BLaER1 treated with 17β-estradiol and CSF1 and Interleukin-3, amounts not matched to agents 10 nM and 100 nM (cell line): ENCODE results near the gene PLCXD1.
"Not testable (repeated sequence)": the region's sequence is repeated elsewhere in the genome, so short reads cannot be mapped to it uniquely, and the experiment has no call there.

Experiments
- H3K27ac ChIP-seq, 11 experiments: shearing (Covaris generic); formaldehyde crosslinking; 2 replicates each; pipeline ENCODE4 v1.8.1; 2022
- H3K27me3 ChIP-seq, 11 experiments: shearing (Covaris generic); formaldehyde crosslinking; 2 replicates each; pipeline ENCODE4 v1.8.1; 2022
- H3K36me3 ChIP-seq, 11 experiments: shearing (Covaris generic); formaldehyde crosslinking; 2 replicates each; pipeline ENCODE4 v1.8.1; 2022
- H3K4me1 ChIP-seq, 10 experiments: shearing (Covaris generic); formaldehyde crosslinking; 2 replicates each; pipeline ENCODE4 v1.8.1; 2022
- H3K4me2 ChIP-seq, 11 experiments: shearing (Covaris generic); formaldehyde crosslinking; 2 replicates each; pipeline ENCODE4 v1.8.1; 2022
- H3K4me3 ChIP-seq, 10 experiments: shearing (Covaris generic); formaldehyde crosslinking; 2 replicates each; pipeline ENCODE4 v1.8.1; 2022
- H3K9ac ChIP-seq, 11 experiments: shearing (Covaris generic); formaldehyde crosslinking; 2 replicates each; pipeline ENCODE4 v1.8.1; 2022
- H3K9me3 ChIP-seq, 11 experiments: shearing (Covaris generic); formaldehyde crosslinking; replicated peaks in 1 of 11; 2 replicates each; pipeline ENCODE4 v1.8.1; 2022
- H4K20me1 ChIP-seq, 11 experiments: shearing (Covaris generic); formaldehyde crosslinking; 2 replicates each; pipeline ENCODE4 v1.8.1; 2022
- Cebpa-rat ChIP-seq, 11 experiments: shearing (Covaris generic); IDR thresholded peaks; 2 replicates each; pipeline ENCODE4 v1.8.1; 2022

The PLCXD1 gene

DNA sequence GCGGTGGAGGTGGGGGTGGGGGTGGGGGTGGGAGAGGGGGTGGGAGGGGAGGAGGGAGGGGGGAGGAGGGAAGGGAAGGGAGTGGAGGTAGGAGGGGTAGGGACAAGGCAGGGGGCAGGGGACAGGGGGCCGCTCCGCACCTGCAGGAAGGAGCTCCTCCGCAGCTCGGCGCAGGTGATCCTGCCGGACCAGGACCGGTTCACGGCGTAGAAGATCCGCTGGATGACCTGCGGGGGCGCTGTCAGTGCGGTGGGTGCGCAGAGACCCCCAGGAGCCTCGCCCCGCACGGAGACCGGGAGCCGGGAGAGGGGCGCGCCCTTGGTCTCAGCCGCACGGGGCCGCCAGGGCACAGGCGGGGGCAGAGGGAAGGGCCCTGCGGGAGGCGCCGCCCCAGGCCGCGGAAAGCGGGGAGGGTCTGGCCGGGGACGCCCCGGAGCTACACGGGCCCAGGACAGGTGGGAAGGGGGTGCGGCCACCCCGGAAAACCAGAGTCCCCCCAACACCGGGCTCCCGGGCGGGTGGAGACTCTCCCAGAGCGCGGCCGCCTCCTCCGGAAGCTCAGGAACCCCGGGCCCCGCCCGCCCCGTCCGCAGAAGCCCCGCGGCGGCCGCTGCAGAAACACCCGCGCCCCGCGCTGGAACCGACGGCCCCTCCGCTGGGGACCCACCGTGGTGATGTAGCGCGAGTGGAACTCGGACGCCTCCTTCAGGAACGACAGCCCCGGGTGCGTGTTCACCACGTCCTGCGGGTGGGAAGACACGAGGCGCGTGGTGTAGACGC lies 65.0 kb downstream of the PLCXD1 start:
- Histone ChIP-seq H3K4me1 (peaks cover 0 to 13% (median 10%) of the 10 kb centered on the region in 10 experiments; a peak in 9 of 20 replicates), H3K27ac (no peak overlapping the region), H3K9ac (no peak overlapping the region), H4K20me1 (peaks cover 0 to 12% (median 0%) of the 10 kb centered on the region in 11 experiments; a peak in 4 of 22 replicates), H3K36me3 (peaks cover 27 to 76% (median 60%) of the 10 kb centered on the region in 11 experiments), H3K4me3 (no peak overlapping the region), H3K4me2 (no peak overlapping the region), H3K9me3 (peaks cover 43 to 65% (median 50%) of the 10 kb centered on the region in 11 experiments), H3K27me3 (no peaks in the 10 kb centered on the region)
- no peak for TF ChIP-seq Cebpa-rat (IDR thresholded peaks at IDR 0.05)

DNA sequence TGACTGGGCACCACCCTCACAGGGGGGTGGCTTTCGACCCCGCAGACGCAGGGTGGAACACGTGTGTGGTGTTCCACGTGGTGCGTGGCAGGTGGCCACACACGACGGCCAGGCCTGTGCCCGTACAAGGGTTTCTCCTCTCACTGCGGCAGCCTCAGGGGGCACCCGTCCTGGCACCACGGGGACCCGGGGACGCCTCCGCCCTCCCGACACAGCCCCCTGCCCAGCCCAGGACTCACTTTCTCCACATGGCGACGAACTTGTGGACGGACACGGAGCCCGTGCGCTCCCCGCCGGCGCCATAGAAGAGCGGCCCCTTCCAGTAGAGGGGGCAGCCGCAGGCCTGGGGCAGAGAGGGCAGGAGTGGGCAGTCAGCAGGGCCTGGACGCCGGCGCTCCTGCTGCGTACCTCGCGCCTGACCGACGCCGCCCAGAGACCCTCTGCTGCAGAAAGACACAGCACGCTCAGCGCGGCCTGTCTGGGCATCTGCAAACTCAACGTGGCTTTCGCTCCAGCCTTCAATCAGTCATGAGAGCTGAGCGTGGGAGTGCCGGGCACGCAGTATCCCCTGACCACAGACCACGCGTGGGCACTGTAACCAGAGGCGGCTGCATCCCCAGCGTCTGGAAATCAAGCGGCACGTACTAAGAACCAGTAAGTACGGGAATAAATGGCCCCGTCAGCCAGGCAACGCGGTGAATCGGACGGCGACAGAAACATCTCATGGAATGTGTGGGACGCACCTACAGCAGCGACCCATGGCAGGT lies 66.4 kb downstream of the PLCXD1 start:
- Histone ChIP-seq H3K27me3 (no peaks in the 10 kb centered on the region), H3K9me3 (peaks cover 34 to 55% (median 39%) of the 10 kb centered on the region in 11 experiments), H3K4me1 (peaks cover 0 to 13% (median 10%) of the 10 kb centered on the region in 10 experiments; a peak in 9 of 20 replicates), H3K27ac (no peak overlapping the region), H3K4me3 (no peak overlapping the region), H3K36me3 (peaks cover 21 to 79% (median 58%) of the 10 kb centered on the region in 11 experiments), H3K4me2 (no peak overlapping the region), H4K20me1 (peaks cover 0 to 12% (median 0%) of the 10 kb centered on the region in 11 experiments; a peak in 4 of 22 replicates), H3K9ac (no peak overlapping the region)
- TF ChIP-seq Cebpa-rat (IDR thresholded peaks at IDR 0.05) = no peak

DNA sequence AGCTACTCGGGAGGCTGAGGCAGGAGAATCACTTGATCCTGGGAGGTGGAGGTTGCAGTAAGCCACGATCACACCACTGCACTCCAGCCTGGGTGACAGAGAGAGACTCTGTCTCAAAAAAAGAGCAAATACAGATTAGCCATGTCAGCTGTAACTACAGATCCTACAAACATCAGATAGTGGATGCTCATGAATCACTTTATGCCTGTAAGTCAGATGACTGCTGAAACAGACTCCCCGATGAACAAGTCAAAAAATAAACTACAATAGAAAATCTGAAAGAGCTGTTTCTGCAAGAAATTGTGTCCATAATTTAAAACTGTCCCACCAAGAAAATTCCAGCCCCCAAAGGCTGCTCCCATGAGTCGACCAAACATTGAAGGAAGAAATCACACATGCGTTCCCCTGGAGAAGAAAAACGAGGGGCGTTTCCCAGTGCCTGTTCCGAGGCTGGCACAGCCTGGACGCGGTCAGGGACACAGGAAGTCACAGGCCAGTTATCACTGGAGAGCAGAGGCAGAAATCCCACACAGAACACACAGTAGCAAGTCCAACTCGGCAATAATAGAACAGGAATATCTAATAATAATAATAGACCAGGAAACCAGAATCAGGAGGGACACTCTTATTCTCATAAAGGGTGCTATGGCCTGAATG lies 67.4 kb downstream of the PLCXD1 start:
- no peaks in the 10 kb centered on the region for H3K27me3 ChIP-seq
- no peak for TF ChIP-seq Cebpa-rat (IDR thresholded peaks at IDR 0.05)
- H3K4me3 ChIP-seq = no peak overlapping the region
- H3K4me1 ChIP-seq = peaks cover 0 to 13% (median 10%) of the 10 kb centered on the region in 10 experiments; a peak in 11 of 20 replicates
- H3K4me2 ChIP-seq = peak overlapping the region in 2 of 11 experiments; percentile 26 to 35; a peak in 2 of 22 replicates
- peaks cover 21 to 86% (median 69%) of the 10 kb centered on the region in 11 experiments for H3K36me3 ChIP-seq
- H3K27ac ChIP-seq = peak overlapping the region in 2 of 11 experiments; percentile 5 to 35; a peak in 2 of 22 replicates
- H3K9ac ChIP-seq = peak overlapping the region in 1 of 11 experiments; percentile 0; a peak in 1 of 22 replicates
- H4K20me1 ChIP-seq = peaks cover 0 to 12% (median 0%) of the 10 kb centered on the region in 11 experiments; a peak in 4 of 22 replicates
- H3K9me3 ChIP-seq = peaks cover 32 to 53% (median 39%) of the 10 kb centered on the region in 11 experiments

DNA sequence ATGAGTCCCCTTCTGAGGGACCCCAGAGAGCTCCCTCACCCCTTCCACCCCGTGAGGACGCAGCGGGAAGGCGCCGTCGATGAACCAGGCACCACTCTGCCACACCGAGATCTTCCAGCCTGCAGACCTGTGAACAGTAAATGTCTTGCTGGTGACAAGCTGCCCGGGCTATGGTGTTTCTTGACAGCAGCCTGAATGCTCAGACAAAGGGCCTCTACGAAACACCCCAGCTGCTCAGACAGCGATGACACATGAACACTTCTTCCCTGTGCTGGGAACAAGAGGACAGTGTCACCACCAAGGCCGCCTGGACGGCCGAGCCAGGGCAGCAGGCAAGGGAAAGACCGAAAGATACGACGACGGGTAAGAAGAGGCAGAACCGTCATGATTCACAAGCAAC lies 68.0 kb downstream of the PLCXD1 start:
- Histone ChIP-seq H3K36me3 (peaks cover 20 to 82% (median 67%) of the 10 kb centered on the region in 11 experiments), H3K4me2 (peak overlapping the region in 3 of 11 experiments; percentile 1 to 35 (median 26); a peak in 2 of 22 replicates), H3K9ac (peak overlapping the region in 1 of 11 experiments; percentile 0; a peak in 1 of 22 replicates), H3K4me3 (no peak overlapping the region), H3K4me1 (peaks cover 4 to 17% (median 12%) of the 10 kb centered on the region in 10 experiments), H4K20me1 (peaks cover 0 to 12% (median 0%) of the 10 kb centered on the region in 11 experiments; a peak in 4 of 22 replicates), H3K27me3 (no peaks in the 10 kb centered on the region), H3K27ac (peak overlapping the region in 2 of 11 experiments; percentile 5 to 35; a peak in 2 of 22 replicates), H3K9me3 (peaks cover 26 to 47% (median 33%) of the 10 kb centered on the region in 11 experiments)
- TF ChIP-seq Cebpa-rat (IDR thresholded peaks at IDR 0.05) = no peak

DNA sequence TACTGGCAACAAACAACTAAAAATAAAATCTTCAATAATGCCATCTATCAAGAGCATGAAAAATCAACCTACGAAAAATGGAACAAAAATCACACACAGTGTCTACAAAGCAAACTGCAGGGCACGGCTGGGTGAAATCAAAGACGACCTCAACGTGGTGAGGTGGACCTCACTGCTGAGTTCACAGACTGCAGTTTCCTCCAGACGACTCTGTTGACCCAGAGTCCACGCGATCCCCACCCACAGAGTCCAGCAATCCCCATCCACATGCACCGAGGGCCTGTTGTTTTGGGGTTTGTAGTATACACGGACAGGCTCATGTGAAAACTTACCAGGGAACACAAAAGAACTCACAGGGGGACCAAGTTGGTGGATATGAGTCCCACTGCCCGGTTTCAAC lies 68.5 kb downstream of the PLCXD1 start:
- H3K4me1 ChIP-seq = peaks cover 10 to 22% (median 17%) of the 10 kb centered on the region in 10 experiments
- peaks cover 0 to 12% (median 0%) of the 10 kb centered on the region in 11 experiments; a peak in 4 of 22 replicates for H4K20me1 ChIP-seq
- H3K9ac ChIP-seq = no peak overlapping the region
- H3K36me3 ChIP-seq = peaks cover 15 to 77% (median 62%) of the 10 kb centered on the region in 11 experiments
- no peak overlapping the region for H3K4me3 ChIP-seq
- TF ChIP-seq Cebpa-rat (IDR thresholded peaks at IDR 0.05) = no peak
- H3K4me2 ChIP-seq = no peak overlapping the region
- no peaks in the 10 kb centered on the region for H3K27me3 ChIP-seq
- peak overlapping the region in 1 of 11 experiments; percentile 20; a peak in 2 of 22 replicates for H3K27ac ChIP-seq
- H3K9me3 ChIP-seq = peaks cover 21 to 42% (median 28%) of the 10 kb centered on the region in 11 experiments

DNA sequence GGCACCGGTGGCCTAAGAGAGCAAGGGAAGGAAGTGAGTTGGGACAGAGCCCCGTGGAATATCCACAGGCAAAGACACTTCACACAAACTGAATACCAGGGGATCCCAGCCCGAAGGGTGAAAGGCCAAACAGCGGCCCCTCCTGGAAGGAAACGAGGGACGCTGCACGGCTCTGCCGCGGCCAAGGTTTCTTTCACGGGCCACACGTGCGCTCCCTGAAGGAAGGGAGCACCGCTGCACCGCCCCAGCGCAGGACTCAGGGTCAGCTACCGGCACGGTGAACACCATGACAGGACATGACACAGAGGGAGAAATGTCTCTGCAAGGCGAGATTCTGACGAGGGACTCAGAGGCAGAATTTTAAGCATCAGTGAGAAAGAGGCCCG lies 69.0 kb downstream of the PLCXD1 start:
- Histone ChIP-seq H3K9ac (no peak overlapping the region), H3K9me3 (peaks cover 17 to 38% (median 23%) of the 10 kb centered on the region in 11 experiments), H3K4me3 (no peak overlapping the region), H4K20me1 (peaks cover 0 to 12% (median 0%) of the 10 kb centered on the region in 11 experiments; a peak in 4 of 22 replicates), H3K36me3 (peaks cover 11 to 72% (median 58%) of the 10 kb centered on the region in 11 experiments), H3K27me3 (no peaks in the 10 kb centered on the region), H3K27ac (peak overlapping the region in 1 of 11 experiments; percentile 20; a peak in 1 of 22 replicates), H3K4me1 (peaks cover 14 to 26% (median 22%) of the 10 kb centered on the region in 10 experiments), H3K4me2 (no peak overlapping the region)
- TF ChIP-seq Cebpa-rat (IDR thresholded peaks at IDR 0.05) = no peak

DNA sequence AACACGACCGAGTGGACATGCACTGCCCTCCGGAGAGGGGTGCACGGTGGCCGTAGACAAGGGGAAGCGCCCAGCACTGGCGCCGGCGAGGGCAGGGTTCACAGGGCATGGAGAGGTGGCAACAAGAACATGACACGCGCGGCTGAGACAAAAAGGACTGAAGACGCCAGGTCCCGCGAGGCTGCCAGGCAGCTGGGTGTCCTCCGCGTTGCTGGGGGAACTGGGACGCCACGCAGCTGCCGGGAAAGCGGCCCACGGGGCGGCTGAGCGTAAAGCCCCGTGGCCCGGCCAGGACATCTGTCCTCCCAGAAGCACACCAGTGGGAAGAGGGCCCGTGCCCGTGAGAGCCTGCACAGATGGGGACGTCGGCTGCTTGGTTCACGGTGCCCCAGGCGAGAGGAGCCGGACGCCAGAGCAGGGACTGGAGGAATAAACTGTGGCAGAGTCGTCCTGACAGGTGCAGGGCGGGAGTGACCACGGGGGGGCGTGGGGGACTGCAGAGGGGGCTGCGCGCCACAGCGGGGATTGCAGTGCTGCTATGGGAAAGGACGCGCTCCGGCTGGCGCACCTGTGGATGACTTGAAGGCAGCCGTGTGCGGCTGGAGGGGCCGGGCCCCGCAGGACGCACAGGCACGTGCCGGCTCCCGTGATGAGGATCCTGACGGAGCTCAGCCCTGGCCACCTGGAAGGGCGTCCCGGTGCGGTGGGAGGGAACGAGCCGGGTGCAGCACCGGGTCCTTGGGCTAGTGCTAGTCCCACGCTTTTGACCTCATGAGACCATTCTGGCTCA lies 69.5 kb downstream of the PLCXD1 start:
- Histone ChIP-seq H3K36me3 (peaks cover 10 to 69% (median 54%) of the 10 kb centered on the region in 11 experiments; a peak in 21 of 22 replicates), H3K4me3 (no peak overlapping the region), H3K4me1 (peaks cover 20 to 32% (median 28%) of the 10 kb centered on the region in 10 experiments), H4K20me1 (peaks cover 0 to 12% (median 0%) of the 10 kb centered on the region in 11 experiments; a peak in 4 of 22 replicates), H3K9me3 (peaks cover 14 to 34% (median 20%) of the 10 kb centered on the region in 11 experiments; a peak in 21 of 22 replicates), H3K27me3 (no peaks in the 10 kb centered on the region), H3K9ac (no peak overlapping the region), H3K4me2 (no peak overlapping the region), H3K27ac (no peak overlapping the region)
- no peak for TF ChIP-seq Cebpa-rat (IDR thresholded peaks at IDR 0.05)

DNA sequence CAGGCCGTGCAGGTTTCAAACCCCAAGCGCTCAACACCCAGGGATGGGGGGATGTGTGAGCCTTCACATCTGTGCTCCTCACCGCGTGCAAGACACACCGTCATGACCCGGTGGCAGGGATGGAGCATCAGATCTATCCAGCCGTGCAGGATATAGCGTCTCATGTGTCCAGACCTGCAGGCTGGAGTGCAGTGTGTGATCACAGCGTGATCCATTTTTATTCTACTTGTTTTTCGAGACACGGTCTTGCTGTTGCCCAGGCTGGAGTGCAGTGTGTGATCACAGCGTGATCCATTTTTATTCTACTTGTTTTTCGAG lies 70.1 kb downstream of the PLCXD1 start:
- Histone ChIP-seq H3K4me1 (peaks cover 25 to 38% (median 32%) of the 10 kb centered on the region in 10 experiments), H4K20me1 (peaks cover 0 to 12% (median 0%) of the 10 kb centered on the region in 11 experiments; a peak in 4 of 22 replicates), H3K36me3 (peaks cover 10 to 66% (median 51%) of the 10 kb centered on the region in 11 experiments; a peak in 21 of 22 replicates), H3K9me3 (peaks cover 12 to 30% (median 17%) of the 10 kb centered on the region in 11 experiments; a peak in 21 of 22 replicates)
- not testable (repeated sequence) for H3K4me3 ChIP-seq, H3K27me3 ChIP-seq, H3K4me2 ChIP-seq, H3K27ac ChIP-seq, H3K9ac ChIP-seq
